H1 (cell line): ENCODE data around the gene PHTF2. TPM values are rescaled to one million over a fixed set of nuclear protein-coding genes. Genes with fewer than 3 reads are reported as not detected.

Experiments
- CTCF ChIA-PET: fragments of 300-600 bp; sonication (Branson Sonifier 250); formaldehyde crosslinking; loops from one replicate; lab custom pipeline; 2021; ENCODE audit not compliant: partially characterized antibody; lab: Charles Lee
- POLR2A ChIA-PET: fragments of 300-600 bp; sonication (Branson Sonifier 250); formaldehyde crosslinking; loops from one replicate; lab custom pipeline; 2021; ENCODE audit warnings: inconsistent platforms; ENCODE audit not compliant: partially characterized antibody; lab: Charles Lee
- DNase-seq, 2 experiments: peaks; one replicate each; pipeline versions ENCODE4 v3.0.0 to v3.0.0-alpha.2; 2010 to 2022; ENCODE audit warnings: low spot score in 2 of 2, low read depth in 1 of 2, mixed read lengths in 1 of 2
- FAIRE-seq: peaks from 2 replicates; lab custom pipeline; 2011; peaks lifted over from hg19 to GRCh38; lab: Jason Lieb, UNC
- H2AFZ ChIP-seq: 2 replicates; pipeline ENCODE4 v1.8.1; 2012; ENCODE audit warnings: low read length, inconsistent platforms
- H2AK5ac ChIP-seq: 2 replicates; pipeline ENCODE4 v1.6.1; 2013; ENCODE audit warnings: low read depth, low read length
- H2BK120ac ChIP-seq: replicated peaks from 2 replicates; pipeline ENCODE3; 2013; ENCODE audit warnings: low read depth, low read length, inconsistent platforms
- H2BK12ac ChIP-seq: 2 replicates; pipeline ENCODE4 v1.6.1; 2013; ENCODE audit warnings: low read depth, low read length
- H2BK15ac ChIP-seq: 2 replicates; pipeline ENCODE4 v1.6.1; 2013; ENCODE audit warnings: low read length
- H2BK20ac ChIP-seq: 2 replicates; pipeline ENCODE4 v1.6.1; 2013; ENCODE audit warnings: low read length
- H2BK5ac ChIP-seq: 2 replicates; pipeline ENCODE4 v1.6.1; 2013; ENCODE audit warnings: low read depth, low read length
- H3K14ac ChIP-seq: 2 replicates; pipeline ENCODE4 v1.6.1; 2013; ENCODE audit warnings: inconsistent platforms; ENCODE audit not compliant: insufficient read length
- H3K18ac ChIP-seq: 2 replicates; pipeline ENCODE4 v1.6.1; 2013; ENCODE audit warnings: low read length; ENCODE audit errors: extremely low read depth
- H3K23ac ChIP-seq: 2 replicates; pipeline ENCODE4 v1.6.1; 2013; ENCODE audit warnings: inconsistent platforms; ENCODE audit not compliant: insufficient read length
- H3K23me2 ChIP-seq: 2 replicates; pipeline ENCODE4 v1.6.1; 2013; ENCODE audit warnings: low read depth, low read length
- H3K27ac ChIP-seq: 2 replicates; pipeline ENCODE4 v1.6.1; 2011; ENCODE audit warnings: low read depth, low read length, inconsistent platforms
- H3K27me3 ChIP-seq, 4 experiments: replicated peaks in 1 of 4; 1 replicate in 1 of 4; 2 replicates in 3 of 4; pipeline versions ENCODE4 v1.6.1 to v1.8.1; 2011 to 2013; ENCODE audit warnings: low read length in 3 of 4, mild to moderate bottlenecking in 3 of 4, inconsistent platforms in 2 of 4, mixed read lengths in 2 of 4, moderate library complexity in 1 of 4; ENCODE audit not compliant: control insufficient read depth in 3 of 4, insufficient read depth in 3 of 4; ENCODE audit errors: extremely low read depth in 1 of 4
- H3K36me3 ChIP-seq, 4 experiments: 2 replicates each; pipeline versions ENCODE4 v1.6.1 to v1.8.1; 2011 to 2013; ENCODE audit warnings: mild to moderate bottlenecking in 4 of 4, low read length in 3 of 4, moderate library complexity in 2 of 4, control low read depth in 1 of 4, inconsistent platforms in 1 of 4; ENCODE audit not compliant: insufficient read depth in 4 of 4, control insufficient read depth in 2 of 4
- H3K4ac ChIP-seq: replicated peaks from 2 replicates; pipeline ENCODE3; 2013; ENCODE audit warnings: low read length, low read depth, mixed read lengths, inconsistent platforms; ENCODE audit not compliant: insufficient read length
- H3K4me1 ChIP-seq, 4 experiments: replicated peaks in 1 of 4; 1 replicate in 1 of 4; 2 replicates in 3 of 4; pipeline versions ENCODE4 v1.6.1 to v1.8.1; 2011 to 2013; ENCODE audit warnings: low read length in 3 of 4, inconsistent platforms in 2 of 4, mixed read lengths in 1 of 4; ENCODE audit not compliant: insufficient read depth in 4 of 4, control insufficient read depth in 3 of 4
- H3K4me2 ChIP-seq, 2 experiments: 2 replicates each; pipeline versions ENCODE4 v1.6.1 to v1.8.1; 2011 to 2013; ENCODE audit warnings: low read depth in 2 of 2, low read length in 2 of 2, control low read depth in 1 of 2, inconsistent platforms in 1 of 2, mild to moderate bottlenecking in 1 of 2; ENCODE audit not compliant: insufficient read depth in 1 of 2
- H3K4me3 ChIP-seq, 4 experiments: fragments of 200-600, 300-600 bp in 1 of 4; sonication (generic), shearing (Covaris generic), sonication (Bioruptor Twin) in 1 of 4; 2 replicates each; pipeline versions ENCODE4 v1.5.1 to v1.8.1; 2011 to 2016; ENCODE audit warnings: low read length in 4 of 4, low read depth in 3 of 4, control low read depth in 2 of 4, inconsistent platforms in 2 of 4, mild to moderate bottlenecking in 2 of 4, mixed read lengths in 1 of 4, moderate library complexity in 1 of 4; ENCODE audit not compliant: insufficient read depth in 2 of 4; ENCODE audit errors: extremely low read depth in 1 of 4
- H3K56ac ChIP-seq: replicated peaks from 2 replicates; pipeline ENCODE3; 2013; ENCODE audit warnings: low read depth, mild to moderate bottlenecking, mixed read lengths, low read length, inconsistent platforms; ENCODE audit not compliant: insufficient read length
- H3K79me1 ChIP-seq: 2 replicates; pipeline ENCODE4 v1.6.1; 2013; ENCODE audit warnings: low read depth, low read length, control low read depth
- H3K79me2 ChIP-seq, 2 experiments: 2 replicates each; pipeline versions ENCODE4 v1.6.1 to v1.8.1; 2012 to 2013; ENCODE audit warnings: low read length in 2 of 2, mild to moderate bottlenecking in 2 of 2, inconsistent platforms in 1 of 2; ENCODE audit not compliant: insufficient read depth in 2 of 2, control insufficient read depth in 1 of 2
- H3K9ac ChIP-seq, 4 experiments: replicated peaks in 1 of 4; 1 replicate in 1 of 4; 2 replicates in 3 of 4; pipeline versions ENCODE4 v1.6.1 to v1.8.1; 2011 to 2013; ENCODE audit warnings: low read depth in 3 of 4, low read length in 3 of 4, control low read depth in 2 of 4, mild to moderate bottlenecking in 2 of 4, moderate library complexity in 2 of 4, inconsistent platforms in 1 of 4; ENCODE audit errors: extremely low read depth in 1 of 4
- H3K9me3 ChIP-seq, 2 experiments: 2 replicates each; pipeline versions ENCODE4 v1.6.1 to v1.8.1; 2012 to 2013; ENCODE audit warnings: mild to moderate bottlenecking in 2 of 2, moderate library complexity in 2 of 2, control low read depth in 1 of 2, inconsistent platforms in 1 of 2, low read depth in 1 of 2, low read length in 1 of 2, mixed read lengths in 1 of 2; ENCODE audit not compliant: insufficient read depth in 2 of 2
- H4K20me1 ChIP-seq, 2 experiments: replicated peaks in 1 of 2; 2 replicates each; pipeline versions ENCODE3 to v1.8.1; 2011 to 2013; ENCODE audit warnings: inconsistent platforms in 2 of 2, low read length in 2 of 2, mild to moderate bottlenecking in 1 of 2; ENCODE audit not compliant: insufficient read depth in 2 of 2, control insufficient read depth in 1 of 2
- H4K5ac ChIP-seq: 2 replicates; pipeline ENCODE4 v1.6.1; 2013; ENCODE audit warnings: low read length, low read depth, mixed read lengths, inconsistent platforms; ENCODE audit not compliant: insufficient read length
- H4K8ac ChIP-seq: 2 replicates; pipeline ENCODE4 v1.8.0; 2013; ENCODE audit warnings: mild to moderate bottlenecking, moderate library complexity, low read length, inconsistent platforms; ENCODE audit not compliant: insufficient read depth; ENCODE audit errors: extremely low read depth
- H4K91ac ChIP-seq: replicated peaks from 2 replicates; pipeline ENCODE3; 2013; ENCODE audit warnings: low read length, mixed read lengths, inconsistent platforms; ENCODE audit not compliant: insufficient read length
- CBX5 ChIP-seq: fragments of 300-800, 300-1000 bp; sonication (generic); IDR thresholded peaks from 2 replicates; pipeline ENCODE4 v1.7.1; 2016; ENCODE audit warnings: antibody characterized with exemption, low read length, low read depth
- EP300 ChIP-seq, 2 experiments: IDR thresholded peaks; 1 replicate in 1 of 2; 2 replicates in 1 of 2; pipeline ENCODE4 v1.6.1; 2011 to 2012; ENCODE audit warnings: low read depth in 2 of 2, low read length in 2 of 2, mild to moderate bottlenecking in 2 of 2, borderline replicate concordance in 1 of 2, inconsistent platforms in 1 of 2, moderate library complexity in 1 of 2
- FOSL1 ChIP-seq: IDR thresholded peaks from 2 replicates; pipeline ENCODE4 v1.6.1; 2011; ENCODE audit warnings: mild to moderate bottlenecking, low read depth, low read length, moderate library complexity; ENCODE audit not compliant: insufficient read depth
- GABPA ChIP-seq: IDR thresholded peaks from 2 replicates; pipeline ENCODE4 v1.6.1; 2011; ENCODE audit warnings: mild to moderate bottlenecking, low read length, moderate library complexity, borderline replicate concordance; ENCODE audit not compliant: insufficient read depth
- JUND ChIP-seq: IDR thresholded peaks from 2 replicates; pipeline ENCODE4 v1.6.1; 2011; ENCODE audit warnings: mild to moderate bottlenecking, improper control_type of control experiment, low read length
- KDM4A ChIP-seq: IDR thresholded peaks from one replicate; pipeline ENCODE4 v1.7.1; 2012; ENCODE audit warnings: low read depth, mild to moderate bottlenecking, moderate library complexity, low read length, inconsistent platforms; ENCODE audit not compliant: severe bottlenecking
- PHF8 ChIP-seq: fragments of 200-600 bp; sonication (generic); conservative IDR thresholded peaks from 2 replicates; pipeline ENCODE4 v1.7.1; 2012; ENCODE audit warnings: low read depth, mild to moderate bottlenecking, inconsistent platforms, low read length, moderate library complexity
- POU5F1 ChIP-seq: IDR thresholded peaks from 2 replicates; pipeline ENCODE4 v1.6.1; 2011; ENCODE audit warnings: low read depth, mild to moderate bottlenecking, low read length, moderate library complexity
- RFX5 ChIP-seq: IDR thresholded peaks from 2 replicates; pipeline ENCODE4 v1.6.1; 2011; ENCODE audit warnings: low read depth, low read length, improper control_type of control experiment, borderline replicate concordance
- SAP30 ChIP-seq: fragments of 300-600 bp; sonication (generic); IDR thresholded peaks from 2 replicates; pipeline ENCODE4 v1.7.1; 2012; ENCODE audit warnings: low read length, moderate library complexity, mild to moderate bottlenecking, inconsistent platforms; ENCODE audit not compliant: insufficient read depth, insufficient replicate concordance
- SRF ChIP-seq: IDR thresholded peaks from 2 replicates; pipeline ENCODE4 v1.6.1; 2011; ENCODE audit warnings: mild to moderate bottlenecking, low read depth, low read length, moderate library complexity
- YY1 ChIP-seq: IDR thresholded peaks from 2 replicates; pipeline ENCODE4 v1.6.1; 2011; ENCODE audit warnings: low read depth, mild to moderate bottlenecking, low read length
- WGBS, 2 experiments: shearing (Covaris generic) in 1 of 2; methylation state at CpG; one replicate each; pipeline versions ENCODE4 v1.1.6 to v1.1.7; 2013 to 2015; ENCODE audit warnings: low lambda C conversion rate in 2 of 2, mixed read lengths in 2 of 2, inconsistent platforms in 1 of 2, low coverage in 1 of 2, missing lambda C conversion rate in 1 of 2; ENCODE audit not compliant: insufficient replicate concordance in 2 of 2, insufficient coverage in 1 of 2, insufficient read length in 1 of 2; ENCODE audit errors: extremely low coverage in 1 of 2, missing lambda C conversion rate in 1 of 2; 5-methylcytosine and 5-hydroxymethylcytosine counted together
- polyA plus RNA-seq, 7 experiments: library from polyadenylated mRNA; depleted of rRNA in 3 of 7; stranded (reverse) in 5 of 7; unstranded in 2 of 7; fragments of >200 nt in 5 of 7; fragments of 200-250 nt in 2 of 7; gene quantifications; 1 replicate in 5 of 7; 2 replicates in 1 of 7; 4 replicates in 1 of 7; pipeline versions ENCODE4 v1.2.1 to v1.2.3, GENCODE V29; 2011 to 2013; ENCODE audit warnings: missing spikeins in 2 of 7, mixed read lengths in 2 of 7
- total RNA-seq: library from RNA; stranded (reverse); fragmentation: NEBNext Ultra II Directional; extraction: Animal tissue kit (Norgen Biotek cat#: 25700); gene quantifications from 2 replicates; pipeline ENCODE4 v1.2.1, GENCODE V29; 2021
- TF ChIP-seq, protein P1 (sequence below): IDR thresholded peaks from 2 replicates; pipeline ENCODE4 v1.6.1; 2011; ENCODE audit warnings: low read depth, mild to moderate bottlenecking, low read length; ENCODE audit not compliant: insufficient read depth

PHTF2 gene
- total and polyA plus RNA-seq, 2 of the 8 experiments (the other 6 are each of a cell fraction or from before 2014, with no cell fraction given): 9.0 to 25.4 TPM

DNA sequence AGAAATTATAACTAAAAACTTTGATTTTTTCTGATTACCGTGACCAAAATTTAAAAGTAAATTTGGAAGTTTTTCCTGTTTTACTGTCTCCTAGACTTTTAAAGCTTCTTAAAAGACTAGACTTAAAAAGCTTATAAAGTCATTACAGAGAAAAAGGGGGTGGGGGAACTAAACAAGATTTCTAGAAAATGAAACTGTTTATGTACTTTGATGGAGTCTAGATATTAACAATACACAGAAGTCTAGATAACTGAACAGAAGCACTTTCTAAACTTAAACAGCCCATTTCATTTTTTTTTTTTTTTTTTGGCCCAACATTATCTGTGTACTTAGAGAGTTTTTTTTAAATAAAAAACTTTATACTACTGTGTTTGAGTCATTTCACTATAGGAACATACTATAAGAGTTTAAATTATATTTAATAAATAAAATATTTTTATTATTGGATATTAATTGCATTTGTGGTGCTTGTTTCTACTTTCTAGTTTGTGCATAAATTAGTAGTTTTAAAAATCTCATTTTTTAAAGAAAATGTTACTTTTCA is 98.5 kb downstream of the PHTF2 start:
- Histone ChIP-seq H3K9me3 (no peaks in the 10 kb centered on the region), H3K23me2 (no peaks in the 10 kb centered on the region), H2BK120ac (no peak overlapping the region), H3K79me2 (no peaks in the 10 kb centered on the region), H2AFZ (no peak overlapping the region), H3K4me2 (no peak overlapping the region), H2BK20ac (no peak overlapping the region), H3K56ac (no peak overlapping the region), H4K5ac (no peak overlapping the region), H4K20me1 (no peaks in the 10 kb centered on the region), H2BK12ac (no peak overlapping the region), H2BK5ac (no peak overlapping the region), H3K36me3 (no peaks in the 10 kb centered on the region), H3K14ac (no peak overlapping the region), H2AK5ac (no peak overlapping the region), H3K4ac (no peak overlapping the region), H2BK15ac (no peak overlapping the region), H4K8ac (no peak overlapping the region), H4K91ac (no peak overlapping the region), H3K4me3 (no peak overlapping the region), H3K27ac (no peak overlapping the region), H3K27me3 (no peaks in the 10 kb centered on the region), H3K4me1 (no peaks in the 10 kb centered on the region), H3K79me1 (no peaks in the 10 kb centered on the region), H3K18ac (no peak overlapping the region), H3K23ac (no peak overlapping the region), H3K9ac (no peak overlapping the region)
- no peak for DNase-seq
- ChIA-PET POLR2A (no interaction called here), CTCF (interaction anchor here (1.2 kb wide), 1 partner anchor 9 kb away, joined by 3 read pairs; no protein-coding TSS in a partner anchor)
- FAIRE-seq: no peak
- WGBS, 2 experiments: 97% methylated on average over 1 of the region's 1 CpG; no CpG with 5 or more reads in 1 of the 2 experiments
- TF ChIP-seq FOSL1 (no peak), CBX5 (no peak), POU5F1 (no peak), EP300 (IDR thresholded peaks at IDR 0.05; ENCODE audit: borderline replicate concordance in 1 of 2, low read depth in 2 of 2, low read length in 2 of 2) (no peak), PHF8 (no peak), SRF (no peak), SAP30 (no peak), RFX5 (no peak), KDM4A (no peak), JUND (no peak), YY1 (no peak), GABPA (no peak)
- TF ChIP-seq, protein P1, sequence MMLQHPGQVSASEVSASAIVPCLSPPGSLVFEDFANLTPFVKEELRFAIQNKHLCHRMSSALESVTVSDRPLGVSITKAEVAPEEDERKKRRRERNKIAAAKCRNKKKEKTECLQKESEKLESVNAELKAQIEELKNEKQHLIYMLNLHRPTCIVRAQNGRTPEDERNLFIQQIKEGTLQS: no peak
